ENCODE data around the gene CTU1.
A peak's percentile ranks its signal among the peaks of the same experiment; 100 is the strongest.

The CTU1 gene

GRCh38 chr19:51131780-51132680 is 23.8 kb upstream of the CTU1 start:
- DNase-seq: no peak

GRCh38 chr19:51129716-51130115 is 21.5 kb upstream of the CTU1 start:
- DNase-seq: no peak

- DNase-seq: no peak
Observed at GRCh38 chr19:51128227-51128626, 20.0 kb upstream of the CTU1 start.

GRCh38 chr19:51127755-51128154 is 19.5 kb upstream of the CTU1 start:
- DNase-seq: no peak

GRCh38 chr19:51127032-51127431 is 18.8 kb upstream of the CTU1 start:
- no peak for DNase-seq

GRCh38 chr19:51125421-51126075 is 17.3 kb upstream of the CTU1 start:
- DNase-seq: no peak

- no peak for DNase-seq
Observed at GRCh38 chr19:51124729-51125128, 16.5 kb upstream of the CTU1 start, which contains the start of gene SIGLEC9. Gene SIGLEC9 (plus strand): TSS chr19:51124906. CDS start chr19:51124975, 69 bp downstream.

GRCh38 chr19:51124216-51124615 is 16.0 kb upstream of the CTU1 start:
- DNase-seq: no peak

GRCh38 chr19:51123802-51124201 is 15.6 kb upstream of the CTU1 start:
- no peak for DNase-seq

- no peak for DNase-seq
Observed at GRCh38 chr19:51123381-51123800, 15.2 kb upstream of the CTU1 start.

GRCh38 chr19:51122112-51122981 is 14.1 kb upstream of the CTU1 start:
- no peak for DNase-seq

- no peak for DNase-seq
Observed at GRCh38 chr19:51121257-51121656, 13.0 kb upstream of the CTU1 start.

- DNase-seq: no peak
Observed at GRCh38 chr19:51120160-51120559, 12.0 kb upstream of the CTU1 start.

GRCh38 chr19:51119611-51120010 is 11.4 kb upstream of the CTU1 start:
- DNase-seq: no peak

GRCh38 chr19:51119101-51119500 is 10.9 kb upstream of the CTU1 start:
- no peak for DNase-seq

GRCh38 chr19:51116736-51117286 is 8.6 kb upstream of the CTU1 start:
- DNase-seq: no peak

GRCh38 chr19:51114087-51114729 is 6.0 kb upstream of the CTU1 start:
- no peak for DNase-seq

- DNase-seq: no peak
Observed at GRCh38 chr19:51111606-51112005, 3.4 kb upstream of the CTU1 start.

GRCh38 chr19:51110666-51110971 is 2.4 kb upstream of the CTU1 start:
- DNase-seq: no peak

GRCh38 chr19:51108805-51109146 is 567 bp upstream of the CTU1 start:
- peak; percentile 86 for DNase-seq

GRCh38 chr19:51107406-51108065 is 673 bp downstream of the CTU1 start:
- DNase-seq: no peak

- no peak for DNase-seq
Observed at GRCh38 chr19:51103926-51104341, 4.3 kb downstream of the CTU1 start.

Data from NCI-H1092 treated with DMSO at 0.1 percent for 48 hours (cell line).